Kidney (tissue), 14 donors: ENCODE data around the gene S100A4. TPM values are rescaled to one million over a fixed set of nuclear protein-coding genes. Genes with fewer than 3 reads are reported as not detected.

Experiments
- DNase-seq, 5 donors: peaks; one replicate each; pipeline ENCODE4 v3.0.0-alpha.2; 2013 to 2020
- FAIRE-seq: peaks from 2 replicates; lab custom pipeline; 2012; peaks lifted over from hg19 to GRCh38; lab: Jason Lieb, UNC
- H3K27ac ChIP-seq, 2 donors: one replicate each; pipeline ENCODE4 v1.7.0; 2013; ENCODE audit warnings: low read depth in 2 of 2, low read length in 2 of 2, inconsistent platforms in 1 of 2
- H3K27me3 ChIP-seq: one replicate; pipeline ENCODE4 v1.7.1; 2013; ENCODE audit warnings: low read length, inconsistent platforms; ENCODE audit not compliant: control insufficient read depth, insufficient read depth
- H3K36me3 ChIP-seq, 3 donors: one replicate each; pipeline versions ENCODE4 v1.7.0 to v1.7.1; 2013; ENCODE audit warnings: low read length in 3 of 3, control low read depth in 1 of 3, inconsistent platforms in 1 of 3; ENCODE audit not compliant: insufficient read depth in 3 of 3, control insufficient read depth in 2 of 3
- H3K4me1 ChIP-seq, 3 donors: one replicate each; pipeline versions ENCODE4 v1.7.0 to v1.7.1; 2013; ENCODE audit warnings: low read length in 3 of 3, inconsistent platforms in 1 of 3, low read depth in 1 of 3; ENCODE audit not compliant: control insufficient read depth in 2 of 3, insufficient read depth in 2 of 3
- H3K4me3 ChIP-seq, 3 donors: one replicate each; pipeline versions ENCODE4 v1.7.0 to v1.8.1; 2013; ENCODE audit warnings: low read length in 3 of 3, control low read depth in 1 of 3, inconsistent platforms in 1 of 3
- H3K9ac ChIP-seq, 3 donors: one replicate each; pipeline versions ENCODE4 v1.7.0 to v1.7.1; 2013; ENCODE audit warnings: low read length in 3 of 3, control low read depth in 1 of 3, inconsistent platforms in 1 of 3
- H3K9me3 ChIP-seq, 3 donors: one replicate each; pipeline versions ENCODE4 v1.7.0 to v1.7.1; 2013; ENCODE audit warnings: low read length in 3 of 3, control low read depth in 1 of 3, inconsistent platforms in 1 of 3; ENCODE audit not compliant: control insufficient read depth in 2 of 3, insufficient read depth in 1 of 3
- CTCF ChIP-seq: IDR thresholded peaks from 3 replicates; pipeline ENCODE4 v1.5.1; 2012; ENCODE audit warnings: mild to moderate bottlenecking, moderate library complexity, borderline replicate concordance; ENCODE audit not compliant: insufficient read depth; ENCODE audit errors: extremely low read depth
- intact Hi-C: fragments of 100-400 bp; cut with DNase I; formaldehyde crosslinking; loops from one replicate; pipeline ENCODE4 v1.11.1; 2022
- polyA plus RNA-seq: library from polyadenylated mRNA; stranded (reverse); fragments of 350-450 nt; fragmentation: Illumina TruSeq; extraction: RNeasy Lipid Tissue Mini Kit (QIAGEN cat#74804); gene quantifications from one replicate; pipeline ENCODE4 v1.2.3, GENCODE V29; 2014; ENCODE audit warnings: low read depth, low replicate concordance; ENCODE audit not compliant: insufficient read depth
- total RNA-seq: library from RNA; stranded (reverse); fragmentation: NEBNext Ultra II Directional; extraction: Animal tissue kit (Norgen Biotek cat#: 25700); gene quantifications from one replicate; pipeline ENCODE4 v1.2.1, GENCODE V29; 2021
- donor health status: control.
- donor health status: control.
- donor health status: control.
- donor health status: control.
- donor health status: control.
- donor health status: DM: yes; HTN: yes; CAD: no.
- donor health status: Normal renal cell carcinoma (clear cell type).

S100A4 gene
- total and polyA plus RNA-seq, 2 donors from 2014 or later: 141 to 204 TPM

- Histone ChIP-seq H3K4me1 (peaks cover 6 to 24% (median 19%) of the 10 kb centered on the region in 3 donors), H3K9me3 (no peaks in the 10 kb centered on the region), H3K4me3 (peak overlapping the region in 2 of 3 donors; percentile 4 to 56), H3K27ac (peak overlapping the region; percentile 71 to 74), H3K27me3 (no peaks in the 10 kb centered on the region), H3K9ac (peak overlapping the region in 1 of 3 donors; percentile 82), H3K36me3 (no peaks in the 10 kb centered on the region)
- no peak for TF ChIP-seq CTCF
- DNase-seq (peak in 3 of 5 donors; percentile 46 to 81 (median 62)), FAIRE-seq (no peak)
- intact Hi-C loops: loop anchor here (5.0 kb wide), 1 partner anchor 55 kb away; no protein-coding TSS in a partner anchor
Measured at GRCh38 chr1:153567621-153568366, 22.2 kb upstream of the S100A4 start.

- no peak overlapping the region for H3K4me3 ChIP-seq
- no peaks in the 10 kb centered on the region for H3K9me3 ChIP-seq
- peak overlapping the region in 1 of 3 donors; percentile 80 for H3K9ac ChIP-seq
- intact Hi-C loops: loop anchor here (5.0 kb wide), 1 partner anchor 54 kb away; no protein-coding TSS in a partner anchor
- no peaks in the 10 kb centered on the region for H3K27me3 ChIP-seq
- no peaks in the 10 kb centered on the region for H3K36me3 ChIP-seq
- H3K4me1 ChIP-seq: peaks cover 6 to 24% (median 19%) of the 10 kb centered on the region in 3 donors
- TF ChIP-seq CTCF: no peak
- FAIRE-seq: no peak
- DNase-seq: peak; percentile 74 to 98 (median 90)
- H3K27ac ChIP-seq: peak overlapping the region; percentile 95 to 97
Measured at GRCh38 chr1:153566414-153567371, 21.1 kb upstream of the S100A4 start.

- H3K9ac ChIP-seq: peak within 1 kb of the TSS in 1 of 3 donors; percentile 87
- FAIRE-seq (no peak), DNase-seq (peak; percentile 45 to 91 (median 79))
- H3K9me3 ChIP-seq: no peaks in the 10 kb centered on the region
- peaks cover 6 to 24% (median 19%) of the 10 kb centered on the region in 3 donors for H3K4me1 ChIP-seq
- H3K27ac ChIP-seq: peak within 1 kb of the TSS; percentile 95 to 97
- no peaks in the 10 kb centered on the region for H3K27me3 ChIP-seq
- no peaks in the 10 kb centered on the region for H3K36me3 ChIP-seq
- no peak for TF ChIP-seq CTCF
- H3K4me3 ChIP-seq: peak within 1 kb of the TSS in 1 of 3 donors; percentile 44
- intact Hi-C loops: loop anchor here (5.0 kb wide), 1 partner anchor 53 kb away; no protein-coding TSS in a partner anchor
Measured at GRCh38 chr1:153565529-153566374, 20.1 kb upstream of the S100A4 start, which contains the start of gene S100A2. Gene S100A2 (minus strand): TSS chr1:153565844. CDS start chr1:153563877, 1,967 bp downstream.
